ENCODE measurements around the gene NPHP4. TPM values are rescaled to one million over a fixed set of nuclear protein-coding genes. Genes with fewer than 3 reads are reported as not detected.

NPHP4 gene
- total and polyA plus RNA-seq, 10 of the 15 experiments (the other 5 are each of a cell fraction or from before 2014, with no cell fraction given) = 0.16 to 10.5 (median 3.1) TPM

GRCh38 chr1:5966543-5967205 lies 25.6 kb downstream of the NPHP4 start:
- H3K79me2 ChIP-seq (ENCODE audit: control insufficient read depth, insufficient read depth, low read length) = no peaks in the 10 kb centered on the region
- H3K27me3 ChIP-seq (replicated peaks in 1 of 2; ENCODE audit: control insufficient read depth in 2 of 2, insufficient read depth in 2 of 2, low read length in 1 of 2) = no peaks in the 10 kb centered on the region
- no peaks in the 10 kb centered on the region for H3K4me1 ChIP-seq (ENCODE audit: control insufficient read depth, insufficient read depth, low read length)
- intact Hi-C loops (cut with micrococcal nuclease; ENCODE audit: unreplicated experiment) (no loop called here), in situ Hi-C loops (cut with MboI) (no loop called here)
- FAIRE-seq = no peak
- ChIA-PET POLR2A (no interaction called here), SMC1A (ENCODE audit: uncharacterized antibody, unreplicated experiment) (no interaction called here), CTCF (no interaction called here), RAD21 (ENCODE audit: unreplicated experiment) (no interaction called here)
- no TSS peak for BruUV-seq (replicated peaks)
- H3K4me2 ChIP-seq (ENCODE audit: control insufficient read depth, insufficient read depth) = no peak overlapping the region
- no peak for DNase-seq (ENCODE audit: low read depth, low spot score)
- no peak overlapping the region for H3K9ac ChIP-seq (ENCODE audit: control insufficient read depth, insufficient read depth, low read length)
- H4K20me1 ChIP-seq (ENCODE audit: control insufficient read depth, insufficient read depth) = no peaks in the 10 kb centered on the region
- TF ChIP-seq KAT2A (conservative IDR thresholded peaks at IDR 0.05; ENCODE audit: control insufficient read depth, low read depth, low read length) (no peak), SP1 (IDR thresholded peaks at IDR 0.05; ENCODE audit: low read depth, low read length) (no peak), SKIL (IDR thresholded peaks at IDR 0.05; ENCODE audit: low read depth, poor library complexity, severe bottlenecking) (no peak), HDAC2 (IDR thresholded peaks at IDR 0.05) (no peak), RUNX3 (IDR thresholded peaks at IDR 0.05; ENCODE audit: low read length) (no peak), NR2F1 (conservative IDR thresholded peaks at IDR 0.05) (no peak)
- TF ChIP-seq, protein P1, sequence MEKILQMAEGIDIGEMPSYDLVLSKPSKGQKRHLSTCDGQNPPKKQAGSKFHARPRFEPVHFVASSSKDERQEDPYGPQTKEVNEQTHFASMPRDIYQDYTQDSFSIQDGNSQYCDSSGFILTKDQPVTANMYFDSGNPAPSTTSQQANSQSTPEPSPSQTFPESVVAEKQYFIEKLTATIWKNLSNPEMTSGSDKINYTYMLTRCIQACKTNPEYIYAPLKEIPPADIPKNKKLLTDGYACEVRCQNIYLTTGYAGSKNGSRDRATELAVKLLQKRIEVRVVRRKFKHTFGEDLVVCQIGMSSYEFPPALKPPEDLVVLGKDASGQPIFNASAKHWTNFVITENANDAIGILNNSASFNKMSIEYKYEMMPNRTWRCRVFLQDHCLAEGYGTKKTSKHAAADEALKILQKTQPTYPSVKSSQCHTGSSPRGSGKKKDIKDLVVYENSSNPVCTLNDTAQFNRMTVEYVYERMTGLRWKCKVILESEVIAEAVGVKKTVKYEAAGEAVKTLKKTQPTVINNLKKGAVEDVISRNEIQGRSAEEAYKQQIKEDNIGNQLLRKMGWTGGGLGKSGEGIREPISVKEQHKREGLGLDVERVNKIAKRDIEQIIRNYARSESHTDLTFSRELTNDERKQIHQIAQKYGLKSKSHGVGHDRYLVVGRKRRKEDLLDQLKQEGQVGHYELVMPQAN (conservative IDR thresholded peaks at IDR 0.05) = no peak
- no peak overlapping the region for H3K27ac ChIP-seq (ENCODE audit: control insufficient read depth, insufficient read depth)
- ATAC-seq = no peak
- no peak overlapping the region for H3K4me3 ChIP-seq
- peaks cover 0 to 6% of the 10 kb centered on the region in 2 experiments; a peak in 3 of 4 replicates for H3K36me3 ChIP-seq (ENCODE audit: control insufficient read depth in 2 of 2, insufficient read depth in 2 of 2, low read length in 1 of 2)
- 90% methylated on average over 14 of the region's 17 CpGs for WGBS (ENCODE audit: insufficient coverage, insufficient replicate concordance, low lambda C conversion rate, missing lambda C conversion rate)
- H3K9me3 ChIP-seq (replicated peaks; ENCODE audit: control insufficient read depth, insufficient read depth, low read length) = no peaks in the 10 kb centered on the region
- no peak overlapping the region for H2AFZ ChIP-seq (ENCODE audit: control insufficient read depth, low read depth, low read length)

All from GM12878 (cell line).